GM19455 (cell line): ENCODE results near the gene HYDIN.

Experiments used
- ATAC-seq: cut with Tn5 transposase; IDR thresholded peaks from one replicate; pipeline ENCODE4 v1.9.1; 2021; ENCODE audit not compliant: unreplicated experiment

The HYDIN gene

GRCh38 chr16:71230122-71230845 lies at the start of gene HYDIN:
TSS of gene HYDIN (minus strand) at chr16:71230722. CDS start at chr16:71186895, 43,827 bp downstream.
- no peak for ATAC-seq

- no peak for ATAC-seq
Observed at GRCh38 chr16:71276589-71277334, 46.2 kb upstream of the HYDIN start.

- ATAC-seq = no peak
Observed at GRCh38 chr16:71273384-71273783, 42.9 kb upstream of the HYDIN start.

GRCh38 chr16:71264299-71264698 lies 33.8 kb upstream of the HYDIN start:
- ATAC-seq = no peak

- ATAC-seq = no peak
Observed at GRCh38 chr16:71263582-71263981, 33.1 kb upstream of the HYDIN start.

- no peak for ATAC-seq
Observed at GRCh38 chr16:71262391-71262790, 31.9 kb upstream of the HYDIN start.

- no peak for ATAC-seq
Observed at GRCh38 chr16:71260995-71261394, 30.5 kb upstream of the HYDIN start.

- no peak for ATAC-seq
Observed at GRCh38 chr16:71259086-71259485, 28.6 kb upstream of the HYDIN start.

- ATAC-seq = no peak
Observed at GRCh38 chr16:71258372-71258771, 27.9 kb upstream of the HYDIN start.

- no peak for ATAC-seq
Observed at GRCh38 chr16:71257768-71258167, 27.2 kb upstream of the HYDIN start.

- no peak for ATAC-seq
Observed at GRCh38 chr16:71255721-71256120, 25.2 kb upstream of the HYDIN start.

GRCh38 chr16:71254832-71255525 lies 24.5 kb upstream of the HYDIN start:
- no peak for ATAC-seq

- no peak for ATAC-seq
Observed at GRCh38 chr16:71250461-71251235, 20.1 kb upstream of the HYDIN start.

- no peak for ATAC-seq
Observed at GRCh38 chr16:71249399-71249798, 18.9 kb upstream of the HYDIN start.

- ATAC-seq = no peak
Observed at GRCh38 chr16:71247478-71247877, 17.0 kb upstream of the HYDIN start.

GRCh38 chr16:71246309-71246708 lies 15.8 kb upstream of the HYDIN start:
- no peak for ATAC-seq

- ATAC-seq = no peak
Observed at GRCh38 chr16:71244521-71244920, 14.0 kb upstream of the HYDIN start.

- ATAC-seq = no peak
Observed at GRCh38 chr16:71242601-71243000, 12.1 kb upstream of the HYDIN start.

- ATAC-seq = no peak
Observed at GRCh38 chr16:71242036-71242435, 11.5 kb upstream of the HYDIN start.

GRCh38 chr16:71229344-71229743 lies 1.2 kb downstream of the HYDIN start:
- ATAC-seq = no peak
